Measurements from ENCODE around the gene PRKN.
A peak's percentile ranks its signal among the peaks of the same experiment; 100 is the strongest.

PRKN gene

GRCh38 chr6:161546632-161547031 is 1180.9 kb downstream of the PRKN start:
- no peak overlapping the region for H3K4me3 ChIP-seq (ENCODE audit: low read depth, low read length)
- TF ChIP-seq CTCF (IDR thresholded peaks at IDR 0.05; ENCODE audit: low read depth, low read length): no peak
- in situ Hi-C loops (cut with HindIII; ENCODE audit: low sequenced_read_pairs): no loop called here
- DNase-seq (ENCODE audit: low read depth, low spot score): no peak

GRCh38 chr6:161545741-161546140 is 1181.8 kb downstream of the PRKN start:
- TF ChIP-seq CTCF (IDR thresholded peaks at IDR 0.05; ENCODE audit: low read depth, low read length): no peak
- no peak overlapping the region for H3K4me3 ChIP-seq (ENCODE audit: low read depth, low read length)
- in situ Hi-C loops (cut with HindIII; ENCODE audit: low sequenced_read_pairs): no loop called here
- no peak for DNase-seq (ENCODE audit: low read depth, low spot score)

GRCh38 chr6:161544801-161545480 is 1182.6 kb downstream of the PRKN start:
- in situ Hi-C loops (cut with HindIII; ENCODE audit: low sequenced_read_pairs): no loop called here
- H3K4me3 ChIP-seq (ENCODE audit: low read depth, low read length): no peak overlapping the region
- TF ChIP-seq CTCF (IDR thresholded peaks at IDR 0.05; ENCODE audit: low read depth, low read length): no peak
- DNase-seq (ENCODE audit: low read depth, low spot score): peak; percentile 75

GRCh38 chr6:161543684-161544309 is 1183.8 kb downstream of the PRKN start:
- no peak for TF ChIP-seq CTCF (IDR thresholded peaks at IDR 0.05; ENCODE audit: low read depth, low read length)
- H3K4me3 ChIP-seq (ENCODE audit: low read depth, low read length): no peak overlapping the region
- DNase-seq (ENCODE audit: low read depth, low spot score): no peak
- in situ Hi-C loops (cut with HindIII; ENCODE audit: low sequenced_read_pairs): no loop called here

- H3K4me3 ChIP-seq (ENCODE audit: low read depth, low read length): no peak overlapping the region
- in situ Hi-C loops (cut with HindIII; ENCODE audit: low sequenced_read_pairs): no loop called here
- TF ChIP-seq CTCF (IDR thresholded peaks at IDR 0.05; ENCODE audit: low read depth, low read length): no peak
- DNase-seq (ENCODE audit: low read depth, low spot score): no peak
Observed at GRCh38 chr6:161542346-161542980, 1185.1 kb downstream of the PRKN start.

- TF ChIP-seq CTCF (IDR thresholded peaks at IDR 0.05; ENCODE audit: low read depth, low read length): no peak
- DNase-seq (ENCODE audit: low read depth, low spot score): no peak
- in situ Hi-C loops (cut with HindIII; ENCODE audit: low sequenced_read_pairs): no loop called here
Observed at GRCh38 chr6:161540532-161540931, 1187.0 kb downstream of the PRKN start.

More at GRCh38 chr6:161540532-161540931, 1187.0 kb downstream of the PRKN start:
- no peak overlapping the region for H3K4me3 ChIP-seq (ENCODE audit: low read depth, low read length)

All from astrocyte of the spinal cord (primary cell).